Muscle layer of duodenum (tissue), 2 donors: ENCODE results near the gene VKORC1L1.
"Not testable (repeated sequence)": the region's sequence is repeated elsewhere in the genome, so short reads cannot be mapped to it uniquely, and the experiment has no call there.

Experiments
- H3K27ac ChIP-seq: one replicate; pipeline ENCODE4 v1.7.0; 2013; ENCODE audit warnings: mild to moderate bottlenecking, low read length
- H3K27me3 ChIP-seq: one replicate; pipeline ENCODE4 v1.7.0; 2013; ENCODE audit warnings: low read depth, mild to moderate bottlenecking, control low read depth, low read length
- H3K36me3 ChIP-seq, 2 donors: one replicate each; pipeline ENCODE4 v1.7.0; 2013; ENCODE audit warnings: low read length in 2 of 2, control low read depth in 1 of 2, mild to moderate bottlenecking in 1 of 2; ENCODE audit not compliant: insufficient read depth in 2 of 2, control insufficient read depth in 1 of 2
- H3K4me1 ChIP-seq, 2 donors: one replicate each; pipeline ENCODE4 v1.7.0; 2013; ENCODE audit warnings: low read length in 2 of 2, mild to moderate bottlenecking in 2 of 2, control low read depth in 1 of 2, moderate library complexity in 1 of 2; ENCODE audit not compliant: insufficient read depth in 2 of 2, control insufficient read depth in 1 of 2
- H3K4me3 ChIP-seq, 2 donors: one replicate each; pipeline ENCODE4 v1.7.0; 2013; ENCODE audit warnings: low read length in 2 of 2, low read depth in 1 of 2, mild to moderate bottlenecking in 1 of 2
- H3K9me3 ChIP-seq, 2 donors: one replicate each; pipeline ENCODE4 v1.7.0; 2013; ENCODE audit warnings: low read length in 2 of 2, control low read depth in 1 of 2, mild to moderate bottlenecking in 1 of 2; ENCODE audit not compliant: control insufficient read depth in 1 of 2
- donor health status: healthy.

The VKORC1L1 gene

DNA sequence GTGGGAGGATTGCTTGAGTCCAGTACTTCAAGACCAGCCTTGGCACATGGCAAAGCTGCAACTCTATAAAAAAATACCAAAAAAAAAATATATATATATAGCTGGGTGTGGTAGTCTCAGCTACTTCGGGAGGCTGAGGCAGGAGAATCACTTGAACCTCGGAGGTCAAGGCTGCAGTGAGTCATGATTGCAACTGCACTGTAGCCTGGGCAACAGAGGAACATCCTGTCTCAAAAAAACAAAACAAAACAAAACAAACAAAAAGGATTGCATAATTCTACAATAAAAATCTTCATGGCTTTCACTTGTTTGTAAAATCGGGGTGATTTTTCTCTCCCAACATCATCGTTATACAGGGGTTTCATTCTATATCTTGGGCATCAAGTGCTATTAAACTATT lies 74.0 kb downstream of the VKORC1L1 start:
- Histone ChIP-seq H3K4me3 (no peak overlapping the region), H3K36me3 (no peaks in the 10 kb centered on the region), H3K27me3 (no peaks in the 10 kb centered on the region), H3K4me1 (no peaks in the 10 kb centered on the region), H3K27ac (no peak overlapping the region), H3K9me3 (no peaks in the 10 kb centered on the region)

DNA sequence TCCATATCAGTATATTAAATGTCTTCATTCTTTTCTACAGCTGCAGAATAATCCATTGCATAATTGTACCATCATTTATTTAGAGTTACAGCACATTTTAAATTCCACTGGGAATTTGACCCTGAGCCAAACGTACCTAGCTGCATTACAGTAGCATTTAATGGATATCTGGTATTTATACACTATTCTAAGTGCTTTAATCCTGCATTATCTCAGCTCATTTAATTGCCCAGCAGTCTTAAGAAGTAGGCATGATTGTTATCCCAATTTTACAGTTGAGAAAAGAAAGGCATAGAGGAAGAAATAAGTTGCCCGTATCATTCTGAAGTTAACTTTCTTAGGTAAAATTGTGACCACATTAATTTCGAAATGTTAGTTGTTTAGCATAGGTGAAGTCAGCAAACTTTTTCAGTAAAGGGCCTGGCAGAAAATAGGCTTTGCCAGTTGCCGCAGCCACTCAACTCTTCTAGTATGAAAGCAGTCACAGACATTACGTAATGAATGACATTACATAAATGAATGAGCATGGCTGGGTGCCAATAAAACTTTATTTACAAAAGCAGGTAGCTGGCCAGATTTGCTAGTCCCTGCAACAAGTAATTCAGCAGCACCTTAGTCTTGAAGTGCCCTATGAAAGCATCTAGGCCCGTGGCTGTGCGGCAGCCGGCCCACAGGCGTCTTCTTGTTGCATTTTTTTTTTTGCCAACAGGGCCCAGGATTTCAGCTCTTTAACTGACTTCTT lies 79.1 kb downstream of the VKORC1L1 start:
- H3K27ac ChIP-seq: no peak overlapping the region

GRCh38 chr7:65953001-65953720 lies 80.3 kb downstream of the VKORC1L1 start:
- H3K36me3 ChIP-seq: peaks cover 17 to 23% of the 10 kb centered on the region in 2 donors
- no peak overlapping the region for H3K4me3 ChIP-seq
- no peaks in the 10 kb centered on the region for H3K27me3 ChIP-seq
- H3K9me3 ChIP-seq: no peaks in the 10 kb centered on the region
- no peaks in the 10 kb centered on the region for H3K4me1 ChIP-seq
- H3K27ac ChIP-seq: no peak overlapping the region

More for the DNA sequence above, 79.1 kb downstream of the VKORC1L1 start:
- Histone ChIP-seq H3K9me3 (no peaks in the 10 kb centered on the region), H3K36me3 (peaks cover 12 to 23% of the 10 kb centered on the region in 2 donors), H3K27me3 (no peaks in the 10 kb centered on the region), H3K4me1 (no peaks in the 10 kb centered on the region), H3K4me3 (no peak overlapping the region)

GRCh38 chr7:65953890-65954450 lies 81.1 kb downstream of the VKORC1L1 start:
- H3K27ac ChIP-seq: no peak overlapping the region
- peaks cover 17 to 29% of the 10 kb centered on the region in 2 donors for H3K36me3 ChIP-seq
- H3K27me3 ChIP-seq: no peaks in the 10 kb centered on the region
- H3K4me3 ChIP-seq: no peak overlapping the region
- no peaks in the 10 kb centered on the region for H3K9me3 ChIP-seq
- H3K4me1 ChIP-seq: no peaks in the 10 kb centered on the region

GRCh38 chr7:65955718-65956117 lies 82.8 kb downstream of the VKORC1L1 start:
- Histone ChIP-seq H3K9me3 (no peaks in the 10 kb centered on the region), H3K4me3 (no peak overlapping the region), H3K4me1 (no peaks in the 10 kb centered on the region), H3K27ac (no peak overlapping the region), H3K27me3 (no peaks in the 10 kb centered on the region), H3K36me3 (peaks cover 26 to 42% of the 10 kb centered on the region in 2 donors)

- no peak overlapping the region for H3K4me3 ChIP-seq
- H3K36me3 ChIP-seq: peaks cover 42 to 59% of the 10 kb centered on the region in 2 donors
- H3K27me3 ChIP-seq: no peaks in the 10 kb centered on the region
These were observed 87.6 kb downstream of the VKORC1L1 start for GRCh38 chr7:65960351-65961074.

DNA sequence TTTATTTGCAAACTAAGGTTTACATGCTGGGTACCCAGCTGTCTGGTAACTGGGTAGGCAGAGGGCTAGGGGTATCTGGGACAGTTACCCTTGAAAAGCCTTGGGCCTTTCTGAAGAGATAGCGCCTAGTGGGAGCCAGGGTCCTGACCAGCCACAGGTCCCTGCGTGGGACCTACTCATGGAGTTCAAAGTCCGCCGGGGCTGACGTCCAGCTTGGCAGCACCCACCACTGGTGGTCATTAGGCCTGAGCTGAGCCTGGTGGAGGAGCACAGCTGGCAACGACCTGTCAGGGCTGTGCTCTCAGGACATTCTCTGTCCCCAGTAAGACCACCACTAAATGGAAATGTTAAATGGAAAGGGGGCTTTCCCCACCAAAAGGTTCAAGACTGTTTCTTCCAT lies 89.2 kb downstream of the VKORC1L1 start:
- no peaks in the 10 kb centered on the region for H3K27me3 ChIP-seq
- H3K9me3 ChIP-seq: no peaks in the 10 kb centered on the region
- peaks cover 42 to 66% of the 10 kb centered on the region in 2 donors for H3K36me3 ChIP-seq
- H3K4me1 ChIP-seq: no peaks in the 10 kb centered on the region
- H3K4me3 ChIP-seq: no peak overlapping the region
- H3K27ac ChIP-seq: no peak overlapping the region

More at GRCh38 chr7:65960351-65961074, 87.6 kb downstream of the VKORC1L1 start:
- H3K4me1 ChIP-seq: no peaks in the 10 kb centered on the region
- H3K9me3 ChIP-seq: no peaks in the 10 kb centered on the region
- H3K27ac ChIP-seq: no peak overlapping the region

GRCh38 chr7:65964671-65965070 lies 91.8 kb downstream of the VKORC1L1 start:
- not testable (repeated sequence) for H3K4me1 ChIP-seq, H3K27me3 ChIP-seq, H3K27ac ChIP-seq, H3K9me3 ChIP-seq, H3K4me3 ChIP-seq
- H3K36me3 ChIP-seq: peaks cover 47 to 83% of the 10 kb centered on the region in 2 donors

- Histone ChIP-seq H3K4me1 (no peaks in the 10 kb centered on the region), H3K27me3 (no peaks in the 10 kb centered on the region), H3K9me3 (no peaks in the 10 kb centered on the region), H3K27ac (no peak overlapping the region), H3K4me3 (no peak overlapping the region), H3K36me3 (peaks cover 38 to 84% of the 10 kb centered on the region in 2 donors)
These were observed 93.3 kb downstream of the VKORC1L1 start for GRCh38 chr7:65966146-65966545.

DNA sequence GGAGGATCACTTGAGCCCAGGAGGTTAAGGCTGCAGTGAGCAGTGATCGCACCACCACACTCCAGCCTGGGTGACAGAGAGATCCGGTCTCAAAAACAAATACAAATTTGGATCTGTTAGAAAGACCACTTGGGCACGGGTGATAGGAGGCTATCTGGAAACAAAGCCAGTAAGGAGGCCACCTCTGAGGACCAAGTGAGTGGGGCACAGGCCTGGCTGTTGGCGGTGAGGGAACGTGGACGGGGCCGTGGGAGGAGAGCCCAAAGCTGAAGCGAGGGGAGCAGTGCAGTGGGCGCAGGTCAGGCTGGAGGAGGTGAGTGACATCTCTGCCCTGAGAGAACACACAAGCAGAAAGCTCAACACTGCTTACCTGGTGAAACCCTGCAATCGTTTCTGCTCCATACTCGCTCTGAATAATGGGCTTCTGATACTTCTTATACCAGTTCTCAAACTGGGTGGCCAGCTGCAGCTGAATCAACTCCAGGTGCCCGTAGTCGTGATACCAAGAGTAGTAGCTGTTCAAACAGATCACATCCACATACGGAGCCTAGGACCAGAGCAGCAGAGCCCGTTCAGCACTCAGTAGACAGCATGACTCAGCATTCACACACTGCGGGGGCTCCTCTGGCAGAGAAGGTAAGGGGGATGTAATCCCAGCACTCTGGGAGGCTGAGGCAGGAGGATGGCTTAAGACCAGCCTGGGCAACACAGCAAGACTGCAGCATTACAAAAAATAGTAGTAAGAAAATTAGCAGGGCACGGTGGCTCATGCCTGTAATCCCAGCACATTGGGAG lies 94.7 kb downstream of the VKORC1L1 start:
- Histone ChIP-seq H3K4me3 (no peak overlapping the region), H3K36me3 (peaks cover 29 to 88% of the 10 kb centered on the region in 2 donors), H3K4me1 (no peaks in the 10 kb centered on the region), H3K27me3 (no peaks in the 10 kb centered on the region), H3K9me3 (no peaks in the 10 kb centered on the region), H3K27ac (no peak overlapping the region)
